ENCODE results near the gene SZT2. TPM values are rescaled to one million over a fixed set of nuclear protein-coding genes. Genes with fewer than 3 reads are reported as not detected.

SZT2 gene
- total and polyA plus RNA-seq, 7 donors, result 5.9 to 24.7 (median 17.9) TPM

- 90 to 96% (median 92%) methylated on average over 20 of the region's 20 CpGs for WGBS, 3 donors
- no peak overlapping the region for H3K4me3 ChIP-seq
- intact Hi-C loops (cut with DNase I), result no loop called here
- H3K36me3 ChIP-seq (ENCODE audit: insufficient read depth in 1 of 2, low read depth in 1 of 2), result peaks cover 11 to 88% of the 10 kb centered on the region in 2 donors
- H3K27ac ChIP-seq, result no peak overlapping the region
- TF ChIP-seq, protein P1, sequence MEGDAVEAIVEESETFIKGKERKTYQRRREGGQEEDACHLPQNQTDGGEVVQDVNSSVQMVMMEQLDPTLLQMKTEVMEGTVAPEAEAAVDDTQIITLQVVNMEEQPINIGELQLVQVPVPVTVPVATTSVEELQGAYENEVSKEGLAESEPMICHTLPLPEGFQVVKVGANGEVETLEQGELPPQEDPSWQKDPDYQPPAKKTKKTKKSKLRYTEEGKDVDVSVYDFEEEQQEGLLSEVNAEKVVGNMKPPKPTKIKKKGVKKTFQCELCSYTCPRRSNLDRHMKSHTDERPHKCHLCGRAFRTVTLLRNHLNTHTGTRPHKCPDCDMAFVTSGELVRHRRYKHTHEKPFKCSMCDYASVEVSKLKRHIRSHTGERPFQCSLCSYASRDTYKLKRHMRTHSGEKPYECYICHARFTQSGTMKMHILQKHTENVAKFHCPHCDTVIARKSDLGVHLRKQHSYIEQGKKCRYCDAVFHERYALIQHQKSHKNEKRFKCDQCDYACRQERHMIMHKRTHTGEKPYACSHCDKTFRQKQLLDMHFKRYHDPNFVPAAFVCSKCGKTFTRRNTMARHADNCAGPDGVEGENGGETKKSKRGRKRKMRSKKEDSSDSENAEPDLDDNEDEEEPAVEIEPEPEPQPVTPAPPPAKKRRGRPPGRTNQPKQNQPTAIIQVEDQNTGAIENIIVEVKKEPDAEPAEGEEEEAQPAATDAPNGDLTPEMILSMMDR (IDR thresholded peaks at IDR 0.05), result no peak
- no peaks in the 10 kb centered on the region for H3K27me3 ChIP-seq (ENCODE audit: insufficient read depth in 3 of 3, low read length in 2 of 3)
- ATAC-seq (no peak), DNase-seq (no peak)
- no peaks in the 10 kb centered on the region for H3K4me1 ChIP-seq
- no peaks in the 10 kb centered on the region for H3K9me3 ChIP-seq
Measured at GRCh38 chr1:43437031-43437973, 47.6 kb downstream of the SZT2 start.

DNA sequence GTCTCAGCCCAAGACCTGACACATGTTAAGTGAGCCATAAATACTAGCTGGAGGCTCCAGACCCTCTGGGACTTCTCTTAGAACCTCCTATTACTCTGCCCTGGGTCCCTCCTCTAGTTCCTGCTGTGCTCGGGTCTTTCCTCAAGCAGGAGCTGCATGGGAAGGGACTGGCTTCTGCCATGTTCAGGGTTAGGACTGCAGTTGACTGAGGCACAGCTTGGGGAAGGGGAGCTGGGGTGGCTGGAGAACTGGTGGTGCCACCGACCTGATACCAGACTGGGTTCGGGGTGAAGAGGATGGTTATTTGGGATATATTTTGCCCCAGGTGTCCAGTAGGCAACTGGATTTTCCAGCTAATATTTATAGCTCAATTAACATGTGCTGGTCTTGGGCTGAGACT is 48.3 kb downstream of the SZT2 start:
- no peaks in the 10 kb centered on the region for H3K27me3 ChIP-seq (ENCODE audit: insufficient read depth in 3 of 3, low read length in 2 of 3)
- DNase-seq (no peak), ATAC-seq (no peak)
- TF ChIP-seq, protein P1 (IDR thresholded peaks at IDR 0.05), result no peak
- H3K4me1 ChIP-seq, result no peaks in the 10 kb centered on the region
- H3K9me3 ChIP-seq, result no peaks in the 10 kb centered on the region
- H3K36me3 ChIP-seq (ENCODE audit: insufficient read depth in 1 of 2, low read depth in 1 of 2), result peaks cover 10 to 88% of the 10 kb centered on the region in 2 donors
- WGBS, 3 donors, result 79 to 92% (median 88%) methylated on average over 3 of the region's 3 CpGs
- no peak overlapping the region for H3K4me3 ChIP-seq
- no peak overlapping the region for H3K27ac ChIP-seq
- intact Hi-C loops (cut with DNase I), result no loop called here

- no peak overlapping the region for H3K4me3 ChIP-seq
- no peak overlapping the region for H3K27ac ChIP-seq
- H3K27me3 ChIP-seq (ENCODE audit: insufficient read depth in 3 of 3, low read length in 2 of 3), result no peaks in the 10 kb centered on the region
- intact Hi-C loops (cut with DNase I), result no loop called here
- no peaks in the 10 kb centered on the region for H3K4me1 ChIP-seq
- ATAC-seq, result no peak
- TF ChIP-seq, protein P1 (IDR thresholded peaks at IDR 0.05), result no peak
- H3K36me3 ChIP-seq (ENCODE audit: insufficient read depth in 1 of 2, low read depth in 1 of 2), result peaks cover 10 to 88% of the 10 kb centered on the region in 2 donors
- 92 to 98% (median 94%) methylated on average over 8 of the region's 8 CpGs for WGBS, 3 donors
- no peaks in the 10 kb centered on the region for H3K9me3 ChIP-seq
- no peak for DNase-seq
Measured at GRCh38 chr1:43438576-43438952, 48.9 kb downstream of the SZT2 start.

DNA sequence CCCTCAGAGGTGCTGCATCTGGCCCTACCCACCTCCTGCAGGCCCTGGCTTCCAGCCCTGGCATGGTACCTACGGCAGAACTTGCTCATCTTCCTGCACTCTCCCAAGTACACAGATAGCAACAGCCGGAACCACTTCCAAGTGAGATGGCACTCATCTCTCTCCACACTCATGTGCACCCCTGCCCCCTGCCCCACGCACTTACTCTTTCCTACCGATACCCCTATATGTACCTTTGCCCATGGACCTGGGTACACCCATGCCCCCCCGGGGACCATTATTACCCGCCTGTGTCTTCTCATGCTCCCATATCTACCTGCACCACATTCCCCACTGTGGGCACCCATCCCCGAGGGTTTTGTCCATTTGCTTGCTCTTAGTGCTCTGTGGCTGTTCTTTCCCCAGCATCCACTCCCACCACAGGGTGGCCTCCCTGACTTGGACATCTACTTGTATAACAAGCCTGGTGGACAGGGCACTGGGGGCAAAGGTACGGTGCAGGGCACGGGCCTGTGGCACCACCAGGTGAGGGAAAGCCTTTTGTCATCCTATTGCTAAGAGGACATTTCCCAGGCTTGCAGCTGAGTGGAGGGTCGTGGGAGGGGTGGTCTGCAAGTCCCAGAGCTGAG is 49.4 kb downstream of the SZT2 start:
- WGBS, 3 donors, result 89 to 92% (median 90%) methylated on average over 10 of the region's 10 CpGs
- no peak for ATAC-seq
- Histone ChIP-seq H3K27ac (no peak overlapping the region), H3K27me3 (ENCODE audit: insufficient read depth in 3 of 3, low read length in 2 of 3) (no peaks in the 10 kb centered on the region), H3K9me3 (no peaks in the 10 kb centered on the region), H3K4me1 (no peaks in the 10 kb centered on the region), H3K36me3 (ENCODE audit: insufficient read depth in 1 of 2, low read depth in 1 of 2) (peaks cover 10 to 88% of the 10 kb centered on the region in 2 donors), H3K4me3 (no peak overlapping the region)
- DNase-seq, result no peak
- TF ChIP-seq, protein P1 (IDR thresholded peaks at IDR 0.05), result no peak
- intact Hi-C loops (cut with DNase I), result no loop called here
